ENCODE measurements around the gene EPM2A. TPM values are rescaled to one million over a fixed set of nuclear protein-coding genes. Genes with fewer than 3 reads are reported as not detected.

Gene EPM2A
- total RNA-seq, 1 donor from 2014 or later = 8.6 TPM

- DNase-seq (ENCODE audit: low spot score) (no peak), ATAC-seq (no peak)
Measured at GRCh38 chr6:145608850-145609249, 126.5 kb downstream of the EPM2A start.

GRCh38 chr6:145603991-145604390, 131.3 kb downstream of the EPM2A start:
- DNase-seq (ENCODE audit: low spot score) (no peak), ATAC-seq (no peak)

- ATAC-seq (no peak), DNase-seq (ENCODE audit: low spot score) (no peak)
Measured at GRCh38 chr6:145603424-145603833, 131.9 kb downstream of the EPM2A start.

GRCh38 chr6:145602726-145603326, 132.5 kb downstream of the EPM2A start:
- no peak for DNase-seq (ENCODE audit: low spot score)

GRCh38 chr6:145601397-145601796, 133.9 kb downstream of the EPM2A start:
- DNase-seq (ENCODE audit: low spot score) = no peak
- ATAC-seq = no peak

More at GRCh38 chr6:145602726-145603326, 132.5 kb downstream of the EPM2A start:
- no peak for ATAC-seq

- ATAC-seq (no peak), DNase-seq (ENCODE audit: low spot score) (no peak)
Measured at GRCh38 chr6:145600299-145600698, 135.0 kb downstream of the EPM2A start.

GRCh38 chr6:145588981-145589380, 146.3 kb downstream of the EPM2A start:
- DNase-seq (ENCODE audit: low spot score) (no peak), ATAC-seq (no peak)

GRCh38 chr6:145587334-145587733, 148.0 kb downstream of the EPM2A start:
- ATAC-seq (no peak), DNase-seq (ENCODE audit: low spot score) (no peak)

GRCh38 chr6:145583753-145584152, 151.6 kb downstream of the EPM2A start:
- no peak for DNase-seq (ENCODE audit: low spot score)
- no peak for ATAC-seq

Other genes starting within 250 kb of the EPM2A start
- gene FBXO30, start 79.3 kb upstream of the EPM2A start, total RNA-seq = 2.5 TPM
- 5.4 TPM for gene SHPRH, start 228.8 kb upstream of the EPM2A start, total RNA-seq